ENCODE data around the gene UBQLN4.
A peak's percentile ranks its signal among the peaks of the same experiment; 100 is the strongest.

The UBQLN4 gene

DNA sequence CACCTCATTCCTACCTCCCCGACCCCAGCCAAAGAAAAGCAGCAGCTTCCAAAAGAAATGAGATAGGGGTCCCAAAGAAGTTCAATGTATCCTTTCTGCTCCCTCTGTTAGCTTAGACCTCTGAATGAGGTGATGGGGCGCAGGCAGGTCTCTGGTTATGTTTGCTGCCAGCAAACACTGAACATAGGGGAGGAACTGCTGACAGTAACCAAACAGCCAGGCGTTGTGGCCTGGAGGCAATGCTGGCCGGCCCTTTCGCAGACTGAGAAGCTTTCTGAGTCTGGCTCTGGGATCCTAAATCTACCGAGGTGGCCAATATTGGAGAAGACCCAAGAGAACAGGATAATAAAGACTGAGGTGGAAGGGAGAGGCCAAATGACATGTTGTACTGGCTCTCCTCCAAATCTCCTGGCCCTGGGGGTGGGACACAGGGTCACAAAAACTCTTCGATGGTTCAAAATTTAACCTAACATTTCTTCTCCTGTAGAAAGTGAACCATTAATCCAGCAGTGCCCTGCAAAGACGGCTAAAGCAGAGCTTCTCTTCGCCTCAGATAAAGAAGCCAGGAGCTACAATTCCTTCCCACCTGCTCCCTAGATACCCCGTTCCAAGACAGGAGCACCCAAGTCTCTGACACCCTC, 52.5 kb downstream of the UBQLN4 start:
- H3K9me3 Mint-ChIP-seq: no peaks in the 10 kb centered on the region
- H3K27ac Mint-ChIP-seq: no peak overlapping the region
- H3K36me3 Mint-ChIP-seq (ENCODE audit: low read depth): no peaks in the 10 kb centered on the region
- DNase-seq: no peak
- H3K4me3 Mint-ChIP-seq: no peak overlapping the region
- H3K4me1 Mint-ChIP-seq (ENCODE audit: low read depth): peaks cover 13% of the 10 kb centered on the region
- no peaks in the 10 kb centered on the region for H3K27me3 Mint-ChIP-seq

DNA sequence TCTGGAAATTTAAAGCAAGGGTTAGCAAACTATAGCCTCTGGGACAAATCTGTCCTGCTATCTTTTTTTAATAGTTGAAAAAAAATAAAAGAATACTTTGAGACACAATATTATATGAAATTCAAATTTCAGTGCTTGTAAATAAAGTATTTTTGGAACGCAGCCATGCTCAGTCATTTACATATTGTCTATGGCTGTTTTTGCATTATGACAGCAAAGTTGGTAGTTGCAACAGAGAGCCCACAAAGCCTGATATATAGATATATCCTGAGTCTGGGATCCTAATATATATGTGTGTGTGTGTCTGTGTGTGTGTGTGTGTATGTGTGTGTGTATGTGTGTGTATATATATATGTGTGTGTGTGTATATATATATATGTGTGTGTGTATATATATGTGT, 53.6 kb downstream of the UBQLN4 start:
- no peak for DNase-seq
- Mint-ChIP-seq H3K9me3 (no peaks in the 10 kb centered on the region), H3K4me1 (ENCODE audit: low read depth) (peaks cover 5% of the 10 kb centered on the region), H3K4me3 (no peak overlapping the region), H3K36me3 (ENCODE audit: low read depth) (no peaks in the 10 kb centered on the region), H3K27ac (no peak overlapping the region), H3K27me3 (no peaks in the 10 kb centered on the region)

DNA sequence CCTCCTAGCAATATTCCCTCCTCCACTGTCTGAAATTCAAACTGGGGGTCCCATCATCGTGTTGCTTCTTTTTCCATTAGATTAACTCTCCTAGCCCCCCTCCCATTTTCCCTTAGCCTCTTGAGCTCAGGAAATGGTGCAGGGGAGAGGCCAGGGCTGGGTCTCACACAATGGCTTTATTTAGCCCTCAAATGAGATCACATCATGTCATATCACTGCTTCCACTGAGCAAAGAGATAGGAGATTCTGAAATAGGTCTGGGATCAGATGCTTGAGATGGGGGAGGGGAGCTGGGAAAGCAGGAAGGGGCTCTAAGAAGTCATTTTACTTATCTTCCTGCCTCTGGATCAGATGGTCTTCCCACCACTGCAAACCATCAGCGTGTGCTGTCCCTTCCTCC, 57.4 kb downstream of the UBQLN4 start:
- no peaks in the 10 kb centered on the region for H3K27me3 Mint-ChIP-seq
- H3K27ac Mint-ChIP-seq: no peak overlapping the region
- DNase-seq: no peak
- no peaks in the 10 kb centered on the region for H3K9me3 Mint-ChIP-seq
- no peaks in the 10 kb centered on the region for H3K4me1 Mint-ChIP-seq (ENCODE audit: low read depth)
- H3K36me3 Mint-ChIP-seq (ENCODE audit: low read depth): no peaks in the 10 kb centered on the region
- H3K4me3 Mint-ChIP-seq: no peak overlapping the region

DNA sequence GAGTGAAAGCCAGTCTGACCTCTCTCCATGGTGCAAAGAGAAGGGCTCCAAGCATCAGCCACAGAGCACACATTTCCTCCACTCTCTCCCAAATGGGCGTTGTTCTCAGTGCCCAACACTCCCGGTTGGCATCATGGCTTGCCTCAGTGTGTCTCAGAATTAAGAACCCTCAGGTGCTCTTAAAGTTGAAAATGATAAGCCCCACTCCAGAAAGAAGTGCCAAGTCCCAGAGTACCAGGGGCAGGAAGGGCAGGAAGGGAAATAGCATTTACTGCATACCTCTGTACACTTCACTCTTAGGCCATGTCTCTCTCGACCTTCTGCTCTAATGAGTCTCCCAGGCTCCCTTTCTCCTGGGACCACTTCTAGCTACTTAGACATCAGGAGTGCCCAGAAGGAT, 60.0 kb downstream of the UBQLN4 start:
- Mint-ChIP-seq H3K9me3 (no peaks in the 10 kb centered on the region), H3K27me3 (no peaks in the 10 kb centered on the region), H3K27ac (no peak overlapping the region), H3K36me3 (ENCODE audit: low read depth) (no peaks in the 10 kb centered on the region), H3K4me1 (ENCODE audit: low read depth) (peaks cover 17% of the 10 kb centered on the region), H3K4me3 (no peak overlapping the region)
- DNase-seq: no peak

DNA sequence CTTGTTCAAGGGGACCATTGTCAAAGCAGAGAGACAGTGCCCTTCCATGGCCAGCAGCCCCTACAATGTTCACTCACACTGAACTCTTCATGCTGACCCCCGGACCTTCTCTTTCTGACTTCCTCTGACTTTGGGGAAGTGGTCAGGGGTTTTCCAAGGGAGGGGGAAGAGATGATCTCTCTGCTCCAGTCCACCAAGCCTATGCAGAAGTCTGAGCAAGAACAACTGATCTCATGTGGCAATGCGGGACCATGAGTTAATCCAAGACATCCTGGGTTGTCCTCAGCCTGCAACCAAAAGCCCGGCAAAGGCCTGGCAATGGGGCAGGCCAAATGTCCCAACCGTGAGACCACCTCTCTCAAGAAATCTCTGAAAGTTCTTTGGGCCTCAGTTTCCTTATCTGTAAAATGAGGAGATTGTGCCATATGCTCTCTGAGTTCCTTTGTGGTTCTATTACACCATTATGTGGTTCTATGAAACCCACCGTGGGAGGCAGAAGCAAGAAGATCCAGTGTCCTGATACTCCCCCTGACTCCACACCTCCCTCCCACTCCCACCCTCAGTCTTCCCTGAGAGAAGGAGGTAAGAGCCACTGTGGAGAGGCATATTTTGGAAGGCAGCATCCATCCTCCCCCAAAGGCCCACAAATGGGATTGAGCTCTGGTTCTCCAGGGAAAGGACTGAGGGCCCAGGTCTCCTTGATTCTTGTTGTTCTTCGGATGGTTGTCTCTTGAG, 63.4 kb downstream of the UBQLN4 start:
- H3K27ac Mint-ChIP-seq: no peak overlapping the region
- H3K36me3 Mint-ChIP-seq (ENCODE audit: low read depth): no peaks in the 10 kb centered on the region
- H3K27me3 Mint-ChIP-seq: no peaks in the 10 kb centered on the region
- no peak for DNase-seq
- H3K4me3 Mint-ChIP-seq: no peak overlapping the region
- H3K4me1 Mint-ChIP-seq (ENCODE audit: low read depth): peaks cover 17% of the 10 kb centered on the region
- no peaks in the 10 kb centered on the region for H3K9me3 Mint-ChIP-seq

DNA sequence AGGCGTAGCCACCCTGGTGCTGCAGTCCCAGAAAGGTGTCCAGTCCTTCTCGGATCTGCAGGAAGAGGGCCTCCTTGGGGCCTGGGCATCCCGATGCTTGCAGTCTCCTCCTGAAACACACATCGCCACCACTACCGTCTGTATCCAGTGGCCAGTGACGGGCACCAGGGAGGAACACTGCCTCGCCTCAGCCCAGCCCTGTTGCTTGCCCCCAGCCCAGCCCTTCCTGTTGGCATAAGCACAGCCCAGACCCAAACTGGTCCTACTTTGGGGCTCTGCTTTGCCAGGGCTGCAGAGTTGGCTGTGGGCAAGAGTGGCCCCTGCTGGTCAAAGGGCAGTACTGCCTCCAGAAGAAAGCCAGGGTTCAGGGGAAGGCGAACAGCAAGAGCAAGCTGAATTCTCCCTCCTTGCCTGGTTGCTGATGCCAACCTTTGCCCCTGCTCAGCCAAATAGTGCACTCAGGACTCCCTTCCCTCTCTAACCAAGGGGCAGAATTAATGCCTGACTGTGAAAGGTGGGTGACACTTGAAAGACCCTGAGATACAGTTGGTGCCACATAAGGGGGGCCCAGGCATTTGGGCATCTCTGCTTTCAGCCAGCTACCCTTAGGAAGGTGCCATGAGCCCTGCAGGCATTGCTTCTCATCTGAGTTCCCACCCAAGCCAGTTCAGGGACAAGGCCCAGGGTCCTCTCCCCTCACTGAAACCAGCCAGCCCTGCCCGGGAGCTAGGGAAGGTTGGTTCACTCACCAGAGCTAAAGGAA, 64.2 kb downstream of the UBQLN4 start:
- peaks cover 17% of the 10 kb centered on the region for H3K4me1 Mint-ChIP-seq (ENCODE audit: low read depth)
- H3K4me3 Mint-ChIP-seq: no peak overlapping the region
- DNase-seq: peak; percentile 88
- no peak overlapping the region for H3K27ac Mint-ChIP-seq
- no peaks in the 10 kb centered on the region for H3K27me3 Mint-ChIP-seq
- H3K9me3 Mint-ChIP-seq: no peaks in the 10 kb centered on the region
- H3K36me3 Mint-ChIP-seq (ENCODE audit: low read depth): no peaks in the 10 kb centered on the region

Measured in activated T-cell treated with anti-CD3 and anti-CD28 coated beads, Interleukin-2, amount 50 U/mL, for 24 hours (primary cell).